Stimulated activated effector memory CD8-positive, alpha-beta T cell treated with anti-CD3 and anti-CD28 coated beads, Interleukin-12 subunit alpha, Interleukin-12 subunit beta, amount 100 ng/mL, for 72 hours (primary cell): ENCODE measurements around the gene STXBP2.
"Not testable (repeated sequence)": the region's sequence is repeated elsewhere in the genome, so short reads cannot be mapped to it uniquely, and the experiment has no call there.

Source experiments
- ATAC-seq: fragments of 150-1000 bp; cut with Tn5 transposase; 2 replicates; pipeline ENCODE4 v1.10.0; 2021
- DNase-seq, 2 donors: peaks; one replicate each; pipeline ENCODE4 v3.0.0; 2021 to 2022; ENCODE audit warnings: low spot score in 2 of 2
- H3K27ac Mint-ChIP-seq: one replicate; pipeline ENCODE4 v1.8.0; 2022; ENCODE audit warnings: mild to moderate bottlenecking, mixed read lengths
- H3K36me3 Mint-ChIP-seq: one replicate; pipeline ENCODE4 v1.8.0; 2022; ENCODE audit warnings: mild to moderate bottlenecking, mixed read lengths
- H3K4me1 Mint-ChIP-seq: one replicate; pipeline ENCODE4 v1.8.0; 2022; ENCODE audit warnings: mixed read lengths
- H3K4me3 Mint-ChIP-seq: one replicate; pipeline ENCODE4 v1.8.0; 2022; ENCODE audit warnings: mild to moderate bottlenecking, mixed read lengths
- H3K9me3 Mint-ChIP-seq: one replicate; pipeline ENCODE4 v1.8.0; 2022; ENCODE audit warnings: mixed read lengths

Gene STXBP2

GRCh38 chr19:7639863-7640348, 3.0 kb downstream of the STXBP2 start:
- H3K4me1 Mint-ChIP-seq, result peaks cover 39% of the 10 kb centered on the region
- no peak overlapping the region for H3K27ac Mint-ChIP-seq
- DNase-seq, result no peak
- no peaks in the 10 kb centered on the region for H3K9me3 Mint-ChIP-seq
- no peak for ATAC-seq
- H3K4me3 Mint-ChIP-seq, result no peak overlapping the region
- H3K36me3 Mint-ChIP-seq, result peaks cover 61% of the 10 kb centered on the region

DNA sequence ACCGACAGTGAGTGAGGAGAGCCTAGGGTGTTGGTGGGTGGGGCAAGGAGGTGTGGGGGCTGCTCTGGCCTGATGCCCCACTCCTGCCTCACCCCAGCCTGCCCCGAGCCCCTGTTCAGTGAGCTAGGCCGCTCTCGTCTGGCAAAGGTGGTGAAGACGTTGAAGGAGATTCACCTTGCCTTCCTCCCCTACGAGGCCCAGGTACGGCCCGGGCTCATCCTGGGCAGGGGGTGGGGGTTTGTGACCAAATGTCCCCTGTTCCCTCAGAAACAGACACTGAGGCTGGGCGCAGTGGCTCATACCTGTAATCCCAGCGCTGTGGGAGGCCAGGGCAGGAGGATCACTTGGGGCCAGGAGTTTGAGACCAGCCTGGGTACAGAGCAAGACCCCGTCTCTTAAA, 3.9 kb downstream of the STXBP2 start:
- Mint-ChIP-seq H3K4me1 (peaks cover 33% of the 10 kb centered on the region), H3K36me3 (peaks cover 69% of the 10 kb centered on the region), H3K4me3 (no peak overlapping the region), H3K9me3 (no peaks in the 10 kb centered on the region), H3K27ac (no peak overlapping the region)
- ATAC-seq (no peak), DNase-seq (no peak)

DNA sequence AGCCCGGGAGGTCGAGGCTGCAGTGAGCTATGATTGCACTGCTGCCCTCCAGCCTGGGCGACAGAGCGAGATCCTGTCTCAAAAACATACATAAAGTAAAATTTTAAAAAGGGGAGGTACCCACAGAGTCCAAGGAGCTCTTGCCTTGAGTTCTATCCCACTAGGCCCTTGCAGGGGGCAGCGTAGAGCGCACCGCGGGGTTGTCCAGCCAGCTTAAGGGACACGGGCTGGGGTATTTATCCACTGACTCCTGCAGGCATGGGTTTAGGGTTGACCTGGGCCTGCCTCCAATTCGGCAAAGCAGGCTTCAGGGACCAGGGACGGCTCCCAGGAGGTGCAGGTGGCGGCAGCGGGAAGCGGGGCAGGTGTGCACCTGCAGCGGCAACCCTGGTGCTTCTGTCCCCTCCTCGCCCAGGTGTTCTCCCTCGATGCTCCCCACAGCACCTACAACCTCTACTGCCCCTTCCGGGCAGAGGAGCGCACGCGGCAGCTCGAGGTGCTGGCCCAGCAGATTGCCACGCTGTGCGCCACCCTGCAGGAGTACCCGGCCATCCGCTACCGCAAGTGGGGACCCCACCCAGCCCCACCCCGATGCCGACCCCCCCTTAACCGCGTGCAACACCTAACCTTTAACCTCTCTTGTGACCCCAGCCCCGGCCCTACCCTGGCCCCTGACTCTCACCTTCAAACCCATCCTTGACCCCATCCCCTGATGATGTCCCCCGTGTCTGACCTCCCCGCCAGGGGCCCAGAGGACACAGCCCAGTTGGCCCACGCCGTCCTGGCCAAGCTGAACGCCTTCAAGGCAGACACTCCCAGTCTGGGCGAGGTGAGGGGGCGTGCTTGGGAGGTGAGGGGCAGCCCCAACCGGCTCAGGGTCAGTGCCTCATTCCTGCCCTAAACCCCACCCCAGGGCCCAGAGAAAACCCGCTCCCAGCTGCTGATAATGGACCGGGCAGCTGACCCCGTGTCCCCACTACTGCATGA, 4.7 kb downstream of the STXBP2 start:
- Mint-ChIP-seq H3K9me3 (no peaks in the 10 kb centered on the region), H3K27ac (no peak overlapping the region), H3K4me3 (no peak overlapping the region), H3K4me1 (peaks cover 29% of the 10 kb centered on the region), H3K36me3 (peaks cover 69% of the 10 kb centered on the region)
- DNase-seq (no peak), ATAC-seq (no peak)

- no peak overlapping the region for H3K27ac Mint-ChIP-seq
- H3K9me3 Mint-ChIP-seq, result no peaks in the 10 kb centered on the region
- H3K4me3 Mint-ChIP-seq, result no peak overlapping the region
- peaks cover 63% of the 10 kb centered on the region for H3K36me3 Mint-ChIP-seq
- peaks cover 28% of the 10 kb centered on the region for H3K4me1 Mint-ChIP-seq
- DNase-seq (no peak), ATAC-seq (no peak)
Measured at GRCh38 chr19:7642295-7643030, 5.6 kb downstream of the STXBP2 start.

DNA sequence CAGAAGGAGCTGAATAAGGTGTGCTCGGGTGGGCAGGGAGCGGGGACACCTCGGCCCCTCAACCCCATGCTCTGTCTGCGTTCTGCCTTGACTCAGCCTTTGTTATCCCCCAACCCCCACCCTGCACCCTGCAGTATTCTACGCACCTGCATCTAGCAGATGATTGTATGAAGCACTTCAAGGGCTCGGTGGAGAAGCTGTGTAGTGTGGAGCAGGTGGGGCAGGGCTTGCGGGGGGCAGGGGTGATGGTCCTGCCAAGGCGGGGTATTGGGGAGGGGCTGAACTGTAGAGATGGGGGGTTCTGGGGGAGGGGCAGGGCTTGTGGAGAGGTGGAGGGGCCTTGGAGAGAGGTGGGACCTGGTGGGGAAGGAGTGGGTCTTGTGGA, 6.1 kb downstream of the STXBP2 start:
- Mint-ChIP-seq H3K4me3 (no peak overlapping the region), H3K4me1 (peaks cover 23% of the 10 kb centered on the region), H3K36me3 (peaks cover 67% of the 10 kb centered on the region), H3K27ac (peak overlapping the region; percentile 64), H3K9me3 (no peaks in the 10 kb centered on the region)
- no peak for ATAC-seq
- no peak for DNase-seq

DNA sequence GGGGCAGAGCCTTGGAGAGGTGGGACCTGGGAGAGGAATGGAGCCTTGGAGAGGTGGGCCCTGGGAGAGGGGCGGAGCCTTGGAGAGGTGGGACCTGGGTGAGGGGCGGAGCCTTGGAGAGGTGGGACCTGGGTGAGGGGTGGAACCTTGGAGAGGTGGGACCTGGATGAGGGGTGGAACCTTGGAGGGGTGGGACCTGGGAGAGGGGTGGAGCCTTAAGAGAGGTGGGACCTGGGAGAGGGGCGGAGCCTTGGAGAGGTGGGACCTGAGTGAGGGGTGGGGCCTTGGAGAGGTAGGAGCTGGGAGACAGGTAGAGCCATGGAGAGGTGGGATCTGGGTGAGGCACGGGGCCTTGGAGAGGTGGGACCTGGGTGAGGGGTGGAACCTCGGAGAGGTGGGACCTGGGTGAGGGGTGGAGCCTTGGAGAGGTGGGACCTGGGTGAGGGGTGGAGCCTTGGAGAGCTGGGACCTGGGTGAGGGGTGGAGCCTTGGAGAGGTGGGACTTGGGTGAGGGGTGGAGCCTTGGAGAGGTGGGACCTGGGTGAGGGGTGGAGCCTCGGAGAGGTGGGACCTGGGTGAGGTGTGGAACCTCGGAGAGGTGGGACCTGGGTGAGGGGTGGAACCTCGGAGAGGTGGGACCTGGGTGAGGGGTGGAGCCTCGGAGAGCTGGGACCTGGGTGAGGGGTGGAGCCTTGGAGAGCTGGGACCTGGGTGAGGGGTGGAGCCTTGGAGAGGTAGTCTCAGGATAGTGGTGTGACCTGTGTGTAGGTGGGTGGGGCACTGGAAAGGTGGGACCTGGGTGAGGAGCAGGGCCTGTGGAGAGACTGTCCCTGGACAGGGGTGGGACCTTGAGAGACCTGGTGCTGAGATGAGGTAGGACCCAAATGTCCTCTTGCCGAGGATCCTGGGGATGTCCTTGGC, 7.0 kb downstream of the STXBP2 start:
- peaks cover 59% of the 10 kb centered on the region for H3K36me3 Mint-ChIP-seq
- DNase-seq, ATAC-seq, H3K4me3 Mint-ChIP-seq, H3K9me3 Mint-ChIP-seq: not testable (repeated sequence)
- peak overlapping the region; percentile 64 for H3K27ac Mint-ChIP-seq
- H3K4me1 Mint-ChIP-seq, result peaks cover 16% of the 10 kb centered on the region

DNA sequence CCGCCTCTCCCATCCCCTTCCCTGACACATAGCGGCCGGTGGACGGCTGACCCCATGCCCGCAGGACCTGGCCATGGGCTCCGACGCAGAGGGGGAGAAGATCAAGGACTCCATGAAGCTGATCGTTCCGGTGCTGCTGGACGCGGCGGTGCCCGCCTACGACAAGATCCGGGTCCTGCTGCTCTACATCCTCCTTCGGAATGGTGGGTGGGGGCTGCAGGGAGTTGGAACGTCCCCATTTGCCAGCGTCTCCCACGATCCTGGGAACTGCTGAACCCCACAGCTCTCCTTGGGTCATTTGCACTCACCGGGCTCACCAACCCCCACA, 7.6 kb downstream of the STXBP2 start:
- H3K4me3 Mint-ChIP-seq, result no peak overlapping the region
- peaks cover 10% of the 10 kb centered on the region for H3K4me1 Mint-ChIP-seq
- H3K27ac Mint-ChIP-seq, result no peak overlapping the region
- no peaks in the 10 kb centered on the region for H3K9me3 Mint-ChIP-seq
- DNase-seq, result no peak
- H3K36me3 Mint-ChIP-seq, result peaks cover 55% of the 10 kb centered on the region
- ATAC-seq, result no peak

- DNase-seq (no peak), ATAC-seq (no peak)
- H3K27ac Mint-ChIP-seq, result peak overlapping the region; percentile 11
- H3K36me3 Mint-ChIP-seq, result peaks cover 48% of the 10 kb centered on the region
- H3K4me3 Mint-ChIP-seq, result no peak overlapping the region
- peaks cover 3% of the 10 kb centered on the region for H3K4me1 Mint-ChIP-seq
- H3K9me3 Mint-ChIP-seq, result no peaks in the 10 kb centered on the region
Measured at GRCh38 chr19:7645163-7645562, 8.3 kb downstream of the STXBP2 start.

- DNase-seq, result no peak
- Mint-ChIP-seq H3K36me3 (peaks cover 43% of the 10 kb centered on the region), H3K4me3 (no peak overlapping the region), H3K27ac (peak overlapping the region; percentile 11), H3K9me3 (no peaks in the 10 kb centered on the region), H3K4me1 (no peaks in the 10 kb centered on the region)
- peak; percentile 6 for ATAC-seq
Measured at GRCh38 chr19:7645656-7646425, 8.9 kb downstream of the STXBP2 start.

DNA sequence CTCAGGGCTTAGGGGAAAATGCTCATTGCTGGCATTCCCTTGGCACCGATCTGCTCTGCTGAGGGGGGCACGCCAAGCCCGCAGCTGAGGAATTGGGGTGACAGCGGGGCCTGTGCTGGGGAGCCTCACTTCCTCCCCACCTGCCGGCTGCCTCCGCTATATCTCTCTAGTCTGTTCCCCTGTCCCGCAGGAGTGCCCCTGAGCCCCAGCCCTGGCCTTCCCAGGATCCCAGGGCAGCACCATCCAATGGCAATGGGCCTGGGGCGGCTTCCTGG, 9.5 kb downstream of the STXBP2 start:
- Mint-ChIP-seq H3K27ac (no peak overlapping the region), H3K4me1 (no peaks in the 10 kb centered on the region), H3K9me3 (no peaks in the 10 kb centered on the region), H3K36me3 (peaks cover 38% of the 10 kb centered on the region), H3K4me3 (no peak overlapping the region)
- no peak for ATAC-seq
- no peak for DNase-seq

DNA sequence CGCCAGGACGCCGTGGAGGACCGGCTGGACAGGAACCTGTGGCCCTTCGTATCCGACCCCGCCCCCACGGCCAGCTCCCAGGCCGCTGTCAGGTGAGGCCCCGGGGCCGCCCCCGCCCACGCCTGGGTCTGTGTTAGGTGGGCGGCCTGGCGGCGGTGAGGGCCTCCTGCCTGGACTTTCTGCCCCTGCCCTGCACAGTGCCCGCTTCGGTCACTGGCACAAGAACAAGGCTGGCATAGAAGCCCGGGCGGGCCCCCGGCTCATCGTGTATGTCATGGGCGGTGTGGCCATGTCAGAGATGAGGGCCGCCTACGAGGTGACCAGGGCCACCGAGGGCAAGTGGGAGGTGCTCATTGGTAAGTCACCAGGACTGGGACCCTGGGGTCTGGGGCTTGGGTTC, 10.2 kb downstream of the STXBP2 start:
- DNase-seq (no peak), ATAC-seq (no peak)
- Mint-ChIP-seq H3K36me3 (peaks cover 41% of the 10 kb centered on the region), H3K4me1 (peaks cover 1% of the 10 kb centered on the region), H3K27ac (no peak overlapping the region), H3K4me3 (no peak overlapping the region), H3K9me3 (no peaks in the 10 kb centered on the region)

GRCh38 chr19:7648265-7649014, 11.5 kb downstream of the STXBP2 start:
- DNase-seq, result no peak
- Mint-ChIP-seq H3K36me3 (peaks cover 35% of the 10 kb centered on the region), H3K9me3 (no peaks in the 10 kb centered on the region), H3K4me3 (no peak overlapping the region), H3K27ac (no peak overlapping the region), H3K4me1 (peaks cover 12% of the 10 kb centered on the region)
- no peak for ATAC-seq

DNA sequence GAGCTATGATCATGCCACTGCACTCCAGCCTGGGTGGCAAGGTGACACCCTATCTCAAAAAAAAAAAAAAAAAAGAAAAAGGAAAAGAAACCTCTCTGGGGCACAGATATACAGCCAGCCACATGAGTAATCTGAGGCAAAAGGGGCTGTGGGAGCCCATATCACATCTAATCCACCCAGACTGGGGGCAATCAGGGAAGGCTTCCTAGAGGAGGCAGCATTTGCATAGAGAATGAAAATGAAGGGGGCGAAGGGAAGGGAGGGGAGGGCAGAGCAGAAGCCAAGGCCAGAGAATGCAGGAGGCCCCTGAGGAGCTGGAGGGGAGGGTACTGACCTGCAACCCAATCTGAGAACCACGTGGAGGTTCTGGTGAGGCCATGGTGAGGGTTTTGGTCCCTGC, 13.2 kb downstream of the STXBP2 start:
- ATAC-seq (no peak), DNase-seq (no peak)
- Mint-ChIP-seq H3K27ac (no peak overlapping the region), H3K4me3 (no peak overlapping the region), H3K36me3 (peaks cover 19% of the 10 kb centered on the region), H3K9me3 (no peaks in the 10 kb centered on the region), H3K4me1 (peaks cover 12% of the 10 kb centered on the region)

DNA sequence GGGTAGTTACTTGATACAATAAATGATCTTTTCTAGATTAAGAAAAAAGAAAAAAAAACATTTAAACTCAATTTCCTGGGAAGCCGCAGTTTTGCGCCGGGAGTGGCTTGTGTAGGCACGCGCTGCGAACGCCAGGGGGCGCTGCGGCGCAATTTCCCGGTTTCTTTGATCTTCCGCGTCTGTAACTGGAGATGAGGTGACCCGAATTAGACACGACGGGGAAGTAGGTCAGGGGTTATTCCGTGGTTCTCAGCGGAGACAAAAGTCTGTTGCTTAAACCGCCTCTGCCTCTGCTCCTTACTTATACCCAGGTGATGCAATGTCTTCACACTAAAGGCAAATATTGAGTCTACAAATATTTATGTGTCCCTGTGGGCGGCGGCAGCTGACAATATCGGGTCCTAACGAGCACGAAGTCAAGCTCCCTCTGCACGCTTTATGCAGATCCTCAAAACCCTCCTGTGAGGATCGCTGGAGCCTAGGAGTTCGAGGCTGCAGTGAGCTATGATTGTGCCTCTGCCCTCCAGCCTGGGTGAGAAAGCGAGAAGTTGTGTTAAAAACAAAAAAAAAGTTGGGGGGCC, 15.2 kb downstream of the STXBP2 start:
- peak overlapping the region; percentile 62 for H3K4me3 Mint-ChIP-seq
- H3K27ac Mint-ChIP-seq, result peak overlapping the region; percentile 82
- no peaks in the 10 kb centered on the region for H3K9me3 Mint-ChIP-seq
- ATAC-seq (peak; percentile 91), DNase-seq (peak; percentile 85 to 91)
- peaks cover 14% of the 10 kb centered on the region for H3K36me3 Mint-ChIP-seq
- H3K4me1 Mint-ChIP-seq, result peaks cover 13% of the 10 kb centered on the region
